Tibial nerve (tissue), 4 donors: ENCODE data around the gene POTEH. TPM values are rescaled to one million over a fixed set of nuclear protein-coding genes. Genes with fewer than 3 reads are reported as not detected.
"Not testable (repeated sequence)": the region's sequence is repeated elsewhere in the genome, so short reads cannot be mapped to it uniquely, and the experiment has no call there.

Source experiments
- DNase-seq, 2 donors: peaks; one replicate each; pipeline ENCODE4 v3.0.0-alpha.2; 2019; ENCODE audit warnings: low spot score in 2 of 2
- H3K27ac ChIP-seq, 4 donors: fragments of 200-600 bp; sonication (generic) in 3 of 4; one replicate each; pipeline ENCODE4 v1.5.1; 2017 to 2019; ENCODE audit warnings: mild to moderate bottlenecking in 1 of 4
- H3K27me3 ChIP-seq, 2 donors: fragments of 200-600 bp; sonication (generic) in 1 of 2; one replicate each; pipeline versions ENCODE4 v1.5.1 to v1.6.0; 2017 to 2019
- H3K36me3 ChIP-seq, 3 donors: fragments of 200-600 bp; sonication (generic); one replicate each; pipeline ENCODE4 v1.5.1; 2018 to 2019
- H3K4me1 ChIP-seq, 4 donors: fragments of 200-600 bp; sonication (generic) in 3 of 4; one replicate each; pipeline ENCODE4 v1.5.1; 2017 to 2019
- H3K4me3 ChIP-seq, 4 donors: fragments of 200-600 bp; sonication (generic) in 3 of 4; one replicate each; pipeline ENCODE4 v1.5.1; 2017 to 2019; ENCODE audit warnings: mild to moderate bottlenecking in 1 of 4, moderate library complexity in 1 of 4
- H3K9me3 ChIP-seq, 4 donors: fragments of 200-600 bp; sonication (generic) in 3 of 4; one replicate each; pipeline ENCODE4 v1.5.1; 2017 to 2019
- WGBS, 2 donors: methylation state at CpG; one replicate each; pipeline ENCODE4 v1.1.5; 2018; 5-methylcytosine and 5-hydroxymethylcytosine counted together
- small RNA-seq: library from RNA; depleted of rRNA; stranded (forward); fragments of <200 nt; gene quantifications from one replicate; pipeline ENCODE3, GENCODE V24; 2016
- total RNA-seq, 4 donors: library from RNA; depleted of rRNA; stranded (reverse); fragments of >200 nt; gene quantifications; one replicate each; pipeline ENCODE4 v1.1.0, GENCODE V29; 2016

POTEH gene
- total RNA-seq, 4 donors from 2014 or later, result not detected

GRCh38 chr22:15759443-15760097, 69.7 kb downstream of the POTEH start:
- not testable (repeated sequence) for H3K4me1 ChIP-seq, H3K27me3 ChIP-seq, H3K4me3 ChIP-seq, H3K36me3 ChIP-seq, DNase-seq, H3K9me3 ChIP-seq, H3K27ac ChIP-seq
- WGBS, 2 donors, result 82 to 88% methylated on average over 6 to 8 of the region's 28 CpGs

GRCh38 chr22:15760388-15761150, 70.7 kb downstream of the POTEH start:
- WGBS, 2 donors, result 87 to 91% methylated on average over 3 to 8 of the region's 44 CpGs
- H3K4me1 ChIP-seq, H3K4me3 ChIP-seq, H3K27ac ChIP-seq, H3K9me3 ChIP-seq, H3K36me3 ChIP-seq, H3K27me3 ChIP-seq, DNase-seq: not testable (repeated sequence)

DNA sequence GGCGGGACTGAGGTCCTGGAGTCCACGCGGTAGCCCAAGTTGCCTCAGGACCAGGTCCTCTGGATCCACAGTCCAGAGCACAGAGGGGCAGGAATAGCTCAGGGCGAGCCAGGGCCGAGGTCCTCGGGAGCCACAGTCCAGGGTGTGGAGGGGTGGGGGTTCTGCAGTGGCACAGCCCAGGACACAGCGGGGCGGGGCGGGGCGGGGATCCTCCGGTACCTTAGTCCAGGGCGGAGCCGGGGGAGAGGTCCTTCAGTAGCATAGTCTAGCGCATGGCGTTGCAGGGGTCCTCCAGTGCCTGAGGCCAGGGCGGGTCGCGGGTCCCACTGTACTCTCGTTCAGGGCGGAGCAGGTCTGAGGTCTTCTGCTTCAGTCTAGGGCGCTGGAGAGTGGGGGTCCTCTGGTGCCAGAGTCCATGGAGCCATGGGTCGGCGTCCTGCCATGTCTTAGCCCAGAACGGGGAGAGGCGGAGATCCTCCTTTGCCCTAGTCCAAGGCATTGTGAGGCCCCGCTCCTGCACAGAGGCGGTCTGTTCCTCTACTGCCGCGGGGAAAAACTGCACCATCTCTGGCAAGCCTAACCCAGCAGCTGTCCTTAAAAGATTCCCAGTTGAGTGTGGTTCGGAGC, 71.4 kb downstream of the POTEH start:
- not testable (repeated sequence) for H3K27me3 ChIP-seq, DNase-seq
- 88% methylated on average over 24 to 27 of the region's 30 CpGs for WGBS, 2 donors

DNA sequence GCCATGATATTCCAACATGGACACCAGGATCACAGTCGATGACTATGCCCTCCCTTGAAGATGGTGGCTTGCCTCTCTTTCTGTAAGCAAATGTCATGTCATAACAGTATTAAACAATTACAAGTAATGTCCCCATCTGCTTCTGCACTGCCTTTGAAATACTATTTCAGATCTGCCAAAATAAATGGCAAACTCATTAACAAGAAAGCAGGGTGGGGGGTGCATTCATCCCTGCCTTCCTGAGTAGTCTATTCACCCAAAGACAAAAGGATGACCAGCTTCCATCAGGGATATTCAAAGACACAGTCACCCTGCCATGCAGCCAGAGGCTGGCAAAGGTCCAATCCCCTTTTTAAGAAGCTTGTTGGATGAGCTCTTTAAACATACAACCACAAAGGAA, 73.7 kb downstream of the POTEH start:
- not testable (repeated sequence) for H3K36me3 ChIP-seq, H3K4me3 ChIP-seq, H3K27me3 ChIP-seq, DNase-seq, H3K27ac ChIP-seq, H3K4me1 ChIP-seq, H3K9me3 ChIP-seq
- no CpG with 5 or more reads among the region's 1 CpG for WGBS, 2 donors

More for the DNA sequence above, 71.4 kb downstream of the POTEH start:
- not testable (repeated sequence) for H3K36me3 ChIP-seq, H3K4me1 ChIP-seq, H3K4me3 ChIP-seq, H3K9me3 ChIP-seq, H3K27ac ChIP-seq

Small RNAs within 50 kb of the gene (small RNA-seq; reads per million reads assigned to genes)
- gene RNU6-816P, result not detected

Other genes with a start within 250 kb of the POTEH start
- not detected for gene OR11H1, start 161.8 kb upstream of the POTEH start, total RNA-seq